Fibroblast of lung (primary cell): ENCODE data around the gene DNAJB4. TPM values are rescaled to one million over a fixed set of nuclear protein-coding genes. Genes with fewer than 3 reads are reported as not detected.

Experiments
- DNase-seq, 2 donors: peaks; one replicate each; pipeline versions ENCODE4 v3.0.0 to v3.0.0-alpha.2; 2010; ENCODE audit warnings: low read depth in 2 of 2
- H2AFZ ChIP-seq: 2 replicates; pipeline ENCODE4 v1.5.1; 2012; ENCODE audit warnings: low read length, control low read depth, inconsistent platforms
- H3K27ac ChIP-seq: 2 replicates; pipeline ENCODE4 v1.5.1; 2011; ENCODE audit warnings: low read length, control low read depth; ENCODE audit not compliant: insufficient read depth
- H3K27me3 ChIP-seq: 2 replicates; pipeline ENCODE4 v1.5.1; 2011; ENCODE audit warnings: mild to moderate bottlenecking, low read length; ENCODE audit not compliant: control insufficient read depth, insufficient read depth
- H3K36me3 ChIP-seq: 2 replicates; pipeline ENCODE4 v1.5.1; 2011; ENCODE audit warnings: low read length; ENCODE audit not compliant: control insufficient read depth, insufficient read depth
- H3K4me1 ChIP-seq: 2 replicates; pipeline ENCODE4 v1.5.1; 2011; ENCODE audit warnings: low read length; ENCODE audit not compliant: control insufficient read depth, insufficient read depth; ENCODE audit errors: extremely low read depth
- H3K4me2 ChIP-seq: 2 replicates; pipeline ENCODE4 v1.5.1; 2011; ENCODE audit warnings: low read length, control low read depth; ENCODE audit not compliant: insufficient read depth; ENCODE audit errors: extremely low read depth
- H3K4me3 ChIP-seq, 4 experiments: fragments of 200-600 bp in 1 of 4; sonication (generic) in 1 of 4; replicated peaks in 1 of 4; 2 replicates each; pipeline ENCODE4 v1.5.1; 2011 to 2016; ENCODE audit warnings: low read length in 4 of 4, low read depth in 3 of 4, mild to moderate bottlenecking in 3 of 4, control low read depth in 2 of 4, inconsistent platforms in 1 of 4, mixed read lengths in 1 of 4; ENCODE audit not compliant: insufficient read depth in 1 of 4; ENCODE audit errors: control extremely low read depth in 1 of 4
- H3K79me2 ChIP-seq: 2 replicates; pipeline ENCODE4 v1.5.1; 2012; ENCODE audit warnings: mild to moderate bottlenecking, low read length, inconsistent platforms; ENCODE audit not compliant: control insufficient read depth, insufficient read depth
- H3K9ac ChIP-seq: 2 replicates; pipeline ENCODE4 v1.5.1; 2011; ENCODE audit warnings: mild to moderate bottlenecking, low read length, control low read depth; ENCODE audit not compliant: insufficient read depth
- H3K9me3 ChIP-seq: 2 replicates; pipeline ENCODE4 v1.5.1; 2012; ENCODE audit warnings: low read depth, low read length; ENCODE audit not compliant: control insufficient read depth, insufficient read depth
- H4K20me1 ChIP-seq: 2 replicates; pipeline ENCODE4 v1.5.1; 2011; ENCODE audit warnings: low read length; ENCODE audit not compliant: control insufficient read depth, insufficient read depth; ENCODE audit errors: extremely low read depth
- CTCF ChIP-seq, 2 donors: IDR thresholded peaks in 1 of 2; conservative IDR thresholded peaks in 1 of 2; 1 replicate in 1 of 2; 2 replicates in 1 of 2; pipeline ENCODE4 v1.5.1; 2011 to 2012; ENCODE audit warnings: low read length in 2 of 2, control low read depth in 1 of 2, inconsistent platforms in 1 of 2, low read depth in 1 of 2, mild to moderate bottlenecking in 1 of 2
- EZH2 ChIP-seq: IDR thresholded peaks from 2 replicates; pipeline ENCODE4 v1.5.1; 2012; ENCODE audit warnings: low read length, control low read depth, mild to moderate bottlenecking; ENCODE audit errors: missing control alignments
- polyA plus RNA-seq, 2 donors: library from polyadenylated mRNA; depleted of rRNA in 1 of 2; stranded (reverse) in 1 of 2; unstranded in 1 of 2; fragments of >200 nt; gene quantifications; 2 replicates each; pipeline ENCODE4 v1.2.1, GENCODE V29; 2011 to 2012; ENCODE audit warnings: missing spikeins in 1 of 2
- total RNA-seq: library from RNA; depleted of rRNA; stranded (reverse); fragments of >200 nt; gene quantifications from 2 replicates; pipeline ENCODE4 v1.2.1, GENCODE V29; 2014

Gene DNAJB4
- total and polyA plus RNA-seq, 2 donors (not counting 1 experiment from before 2014, with no cell fraction given) = 52.0 to 78.7 TPM

GRCh38 chr1:78038491-78038939, 33.8 kb downstream of the DNAJB4 start:
- Histone ChIP-seq H3K79me2 (no peaks in the 10 kb centered on the region), H3K27ac (no peak overlapping the region), H3K9me3 (no peaks in the 10 kb centered on the region), H4K20me1 (no peaks in the 10 kb centered on the region), H3K27me3 (no peaks in the 10 kb centered on the region), H2AFZ (no peak overlapping the region), H3K36me3 (no peaks in the 10 kb centered on the region), H3K4me2 (no peak overlapping the region), H3K4me3 (no peak overlapping the region), H3K9ac (no peak overlapping the region), H3K4me1 (peaks cover 3% of the 10 kb centered on the region)
- DNase-seq = peak; percentile 29 to 95
- no peak for TF ChIP-seq CTCF (conservative IDR thresholded peaks at IDR 0.05 in 1 of 2, IDR thresholded peaks at IDR 0.05 in 1 of 2; ENCODE audit: low read depth in 1 of 2, low read length in 2 of 2)
- no peak for TF ChIP-seq EZH2

DNA sequence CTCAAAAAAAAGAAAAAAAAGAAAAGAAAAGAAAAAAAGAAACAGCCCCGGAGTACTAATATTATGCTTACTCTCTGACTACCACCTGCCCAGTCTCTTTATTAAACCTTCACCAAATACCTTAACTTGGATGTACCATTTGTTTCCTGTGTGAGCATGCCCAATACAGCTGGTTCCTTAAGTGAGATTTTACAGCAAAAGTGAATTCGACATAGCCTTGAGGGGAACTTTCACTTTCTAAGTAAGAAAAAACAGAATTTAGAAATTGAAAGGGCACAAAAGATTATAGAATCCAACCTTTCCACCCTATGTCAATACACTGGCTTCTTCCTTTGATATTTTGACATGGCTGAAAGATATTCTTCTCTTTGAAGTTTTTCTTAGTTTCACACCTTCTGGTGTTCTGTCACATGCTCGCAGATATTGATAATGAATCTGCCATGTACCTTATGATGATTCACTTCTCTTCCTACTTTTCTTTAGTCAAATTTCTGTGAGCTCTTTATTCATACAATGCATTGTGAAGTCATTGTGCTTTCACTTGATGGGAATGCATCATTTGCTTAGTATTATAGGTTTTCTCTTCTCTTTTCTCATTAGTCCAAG, 35.8 kb downstream of the DNAJB4 start:
- H3K4me3 ChIP-seq = no peak overlapping the region
- no peak overlapping the region for H2AFZ ChIP-seq
- H3K4me1 ChIP-seq = peaks cover 3% of the 10 kb centered on the region
- H3K4me2 ChIP-seq = no peak overlapping the region
- H3K9ac ChIP-seq = no peak overlapping the region
- H3K27ac ChIP-seq = no peak overlapping the region
- DNase-seq = no peak
- no peaks in the 10 kb centered on the region for H4K20me1 ChIP-seq
- H3K9me3 ChIP-seq = no peaks in the 10 kb centered on the region
- H3K79me2 ChIP-seq = no peaks in the 10 kb centered on the region
- no peaks in the 10 kb centered on the region for H3K27me3 ChIP-seq
- no peak for TF ChIP-seq EZH2
- TF ChIP-seq CTCF (conservative IDR thresholded peaks at IDR 0.05 in 1 of 2, IDR thresholded peaks at IDR 0.05 in 1 of 2; ENCODE audit: low read depth in 1 of 2, low read length in 2 of 2) = no peak
- H3K36me3 ChIP-seq = no peaks in the 10 kb centered on the region

- H3K27ac ChIP-seq = no peak overlapping the region
- no peak overlapping the region for H3K4me3 ChIP-seq
- no peaks in the 10 kb centered on the region for H4K20me1 ChIP-seq
- H3K9ac ChIP-seq = no peak overlapping the region
- H3K36me3 ChIP-seq = no peaks in the 10 kb centered on the region
- no peaks in the 10 kb centered on the region for H3K27me3 ChIP-seq
- no peak overlapping the region for H3K4me2 ChIP-seq
- no peak for DNase-seq
- H3K4me1 ChIP-seq = no peaks in the 10 kb centered on the region
- no peak overlapping the region for H2AFZ ChIP-seq
- no peaks in the 10 kb centered on the region for H3K9me3 ChIP-seq
- no peak for TF ChIP-seq EZH2
- TF ChIP-seq CTCF (conservative IDR thresholded peaks at IDR 0.05 in 1 of 2, IDR thresholded peaks at IDR 0.05 in 1 of 2; ENCODE audit: low read depth in 1 of 2, low read length in 2 of 2) = no peak
- no peaks in the 10 kb centered on the region for H3K79me2 ChIP-seq
Measured at GRCh38 chr1:78043436-78043835, 38.7 kb downstream of the DNAJB4 start.
